HCT116 (cell line): Measurements from ENCODE around the gene CLCN4. TPM values are rescaled to one million over a fixed set of nuclear protein-coding genes. Genes with fewer than 3 reads are reported as not detected.

Experiments used
- ATAC-seq: fragments of 200-7000 bp; cut with Tn5 transposase; 2 replicates; pipeline ENCODE4 v1.9.1; 2020; ENCODE audit warnings: mild to moderate bottlenecking, moderate library complexity
- BruUV-seq: library from RNA; stranded (reverse); fragments of 400-500 nt; replicated peaks from 2 replicates; lab custom pipeline; 2021; lab: Mats Ljungman, UMichigan
- CTCF ChIA-PET: fragments of 300-600 bp; sonication (Branson Sonifier 250); formaldehyde crosslinking; loops from one replicate; lab custom pipeline; 2021; ENCODE audit warnings: antibody characterized with exemption; lab: Charles Lee
- POLR2A ChIA-PET: fragments of 300-600, 350-600 bp; sonication (Branson Sonifier 250); formaldehyde crosslinking; loops from one replicate; lab custom pipeline; 2021; ENCODE audit warnings: antibody characterized with exemption; lab: Charles Lee
- RAD21 ChIA-PET, 2 experiments: fragments of 300-600 bp; sonication (Branson Sonifier 250); formaldehyde crosslinking; loops; one replicate each; lab custom pipeline; 2023; ENCODE audit warnings: low total read pairs in 2 of 2; ENCODE audit not compliant: uncharacterized antibody in 2 of 2, unreplicated experiment in 2 of 2, low non-redundant PET in 1 of 2; lab: Charles Lee
- DNase-seq: peaks from one replicate; pipeline ENCODE4 v3.0.0-alpha.2; 2010; ENCODE audit warnings: low read depth, low spot score
- H2AFZ ChIP-seq: fragments of 200-600 bp; shearing (Covaris generic), sonication (generic); 2 replicates; pipeline ENCODE4 v1.6.1; 2017; ENCODE audit warnings: low read depth, mixed run types, mixed read lengths, antibody characterized with exemption, low read length; ENCODE audit not compliant: poor library complexity, severe bottlenecking
- H3K27ac ChIP-seq: 2 replicates; pipeline ENCODE4 v1.5.1; 2012; ENCODE audit warnings: low read depth, low read length
- H3K27me3 ChIP-seq: fragments of 200-600 bp; sonication (generic); 2 replicates; pipeline ENCODE4 v1.6.1; 2016; ENCODE audit warnings: mixed run types, low read length, mixed read lengths; ENCODE audit not compliant: insufficient read depth
- H3K36me3 ChIP-seq, 2 experiments: fragments of 200-500 bp in 1 of 2; fragments of 200-600 bp in 1 of 2; sonication (Bioruptor generic) in 1 of 2; sonication (generic) in 1 of 2; 2 replicates each; pipeline versions ENCODE4 v1.5.1 to v1.6.1; 2014 to 2016; ENCODE audit warnings: low read length in 2 of 2, inconsistent platforms in 1 of 2, mixed read lengths in 1 of 2, mixed run types in 1 of 2; ENCODE audit not compliant: insufficient read depth in 2 of 2, control insufficient read depth in 1 of 2
- H3K4me1 ChIP-seq, 2 experiments: fragments of 200-600 bp in 1 of 2; sonication (generic) in 1 of 2; 2 replicates each; pipeline versions ENCODE4 v1.5.1 to v1.6.1; 2012 to 2017; ENCODE audit warnings: low read length in 2 of 2, inconsistent platforms in 1 of 2, mild to moderate bottlenecking in 1 of 2, mixed read lengths in 1 of 2, mixed run types in 1 of 2, moderate library complexity in 1 of 2; ENCODE audit not compliant: insufficient read depth in 2 of 2, control insufficient read depth in 1 of 2
- H3K4me2 ChIP-seq: fragments of 200-600 bp; sonication (generic); 2 replicates; pipeline ENCODE4 v1.6.1; 2017; ENCODE audit warnings: mixed run types, low read length, mixed read lengths
- H3K4me3 ChIP-seq, 2 experiments: fragments of 200-600 bp in 1 of 2; sonication (generic) in 1 of 2; replicated peaks in 1 of 2; 2 replicates each; pipeline ENCODE4 v1.5.1; 2011 to 2016; ENCODE audit warnings: low read length in 2 of 2, control low read depth in 1 of 2, low read depth in 1 of 2, mild to moderate bottlenecking in 1 of 2, mixed read lengths in 1 of 2, mixed run types in 1 of 2
- H3K79me2 ChIP-seq: fragments of 200-600 bp; sonication (generic); 2 replicates; pipeline ENCODE4 v1.6.1; 2017; ENCODE audit warnings: mild to moderate bottlenecking, mixed run types, low read length, moderate library complexity, mixed read lengths; ENCODE audit not compliant: insufficient read depth
- H3K9ac ChIP-seq: fragments of 200-600 bp; sonication (generic); 2 replicates; pipeline ENCODE4 v1.6.1; 2016; ENCODE audit warnings: low read length, mixed read lengths
- H3K9me2 ChIP-seq: fragments of 200-600 bp; sonication (generic), shearing (Covaris generic); 2 replicates; pipeline ENCODE4 v1.6.1; 2017; ENCODE audit warnings: mixed run types, mild to moderate bottlenecking, moderate library complexity; ENCODE audit not compliant: insufficient read depth
- H3K9me3 ChIP-seq, 2 experiments: fragments of 200-500 bp in 1 of 2; fragments of 200-600 bp in 1 of 2; sonication (Bioruptor generic) in 1 of 2; sonication (generic) in 1 of 2; 2 replicates each; pipeline ENCODE4 v1.6.1; 2014 to 2017; ENCODE audit warnings: low read length in 2 of 2, mixed read lengths in 2 of 2, inconsistent platforms in 1 of 2, low read depth in 1 of 2, mild to moderate bottlenecking in 1 of 2, mixed run types in 1 of 2, moderate library complexity in 1 of 2; ENCODE audit not compliant: control insufficient read depth in 1 of 2, insufficient read depth in 1 of 2
- H4K20me1 ChIP-seq: fragments of 200-600 bp; sonication (generic), shearing (Covaris generic); 2 replicates; pipeline ENCODE4 v1.6.1; 2017; ENCODE audit warnings: mixed run types, mild to moderate bottlenecking, moderate library complexity; ENCODE audit not compliant: insufficient read depth
- CEBPB ChIP-seq: IDR thresholded peaks from 2 replicates; pipeline ENCODE4 v1.6.1; 2012; ENCODE audit warnings: low read depth
- EZH2phosphoT487 ChIP-seq: fragments of 200-600 bp; IDR thresholded peaks from 2 replicates; pipeline ENCODE4 v1.6.1; 2018; ENCODE audit warnings: antibody characterized with exemption, borderline replicate concordance
- JUND ChIP-seq: IDR thresholded peaks from 2 replicates; pipeline ENCODE4 v1.6.1; 2012
- POLR2A ChIP-seq: IDR thresholded peaks from 2 replicates; pipeline ENCODE4 v1.7.0; 2011; ENCODE audit warnings: borderline replicate concordance; ENCODE audit not compliant: insufficient read depth, insufficient read length; ENCODE audit errors: extremely low read depth
- POLR2AphosphoS5 ChIP-seq: IDR thresholded peaks from 2 replicates; pipeline ENCODE4 v1.6.1; 2011; ENCODE audit warnings: mild to moderate bottlenecking, low read depth, low read length, moderate library complexity
- RAD21 ChIP-seq: IDR thresholded peaks from 2 replicates; pipeline ENCODE4 v1.6.1; 2012; ENCODE audit warnings: low read depth, mild to moderate bottlenecking
- SIN3A ChIP-seq: IDR thresholded peaks from 2 replicates; pipeline ENCODE4 v1.6.1; 2012; ENCODE audit warnings: low read depth
- YY1 ChIP-seq: IDR thresholded peaks from 2 replicates; pipeline ENCODE4 v1.6.1; 2011; ENCODE audit warnings: low read length, low read depth, moderate library complexity, mild to moderate bottlenecking; ENCODE audit not compliant: insufficient replicate concordance; ENCODE audit errors: extremely low read depth
- ZBTB33 ChIP-seq: IDR thresholded peaks from 2 replicates; pipeline ENCODE4 v1.6.1; 2011; ENCODE audit warnings: mild to moderate bottlenecking, low read length, moderate library complexity; ENCODE audit not compliant: insufficient replicate concordance; ENCODE audit errors: extremely low read depth
- ZNF274 ChIP-seq: fragments of 200-500 bp; sonication (Bioruptor generic); IDR thresholded peaks from 2 replicates; pipeline ENCODE4 v1.6.1; 2014; ENCODE audit warnings: mild to moderate bottlenecking, low read depth, low read length, inconsistent platforms
- intact Hi-C: fragments of 100-400 bp; cut with micrococcal nuclease; formaldehyde crosslinking; loops from 2 replicates; pipeline ENCODE4 v1.10.0; 2022
- total RNA-seq: library from RNA; stranded (reverse); gene quantifications from one replicate; pipeline ENCODE4 v1.2.1, GENCODE V29; 2021; ENCODE audit not compliant: unreplicated experiment

CLCN4 gene
- total RNA-seq, 1 experiment from 2014 or later, result 3.1 TPM

GRCh38 chrX:10280071-10280470, 123.3 kb downstream of the CLCN4 start:
- H2AFZ ChIP-seq, result no peak overlapping the region
- H3K27me3 ChIP-seq, result no peaks in the 10 kb centered on the region
- RAD21 ChIA-PET, result no interaction called here
- H3K4me3 ChIP-seq, result no peak overlapping the region
- H3K4me1 ChIP-seq, result no peaks in the 10 kb centered on the region
- no peak overlapping the region for H3K27ac ChIP-seq
- H3K9me3 ChIP-seq, result no peaks in the 10 kb centered on the region
- DNase-seq, result no peak
- no TSS peak for BruUV-seq
- H3K9me2 ChIP-seq, result no peaks in the 10 kb centered on the region
- POLR2A ChIA-PET, result no interaction called here
- no peak for TF ChIP-seq ZNF274
- TF ChIP-seq YY1, result no peak
- no peak for TF ChIP-seq RAD21
- no peak for TF ChIP-seq POLR2AphosphoS5
- H3K4me2 ChIP-seq, result no peak overlapping the region
- H3K36me3 ChIP-seq, result no peaks in the 10 kb centered on the region
- no peak for ATAC-seq
- CTCF ChIA-PET, result no interaction called here
- no peaks in the 10 kb centered on the region for H3K79me2 ChIP-seq
- no peaks in the 10 kb centered on the region for H4K20me1 ChIP-seq
- intact Hi-C loops, result no loop called here
- no peak overlapping the region for H3K9ac ChIP-seq

- ChIA-PET POLR2A (no interaction called here), RAD21 (no interaction called here), CTCF (no interaction called here)
- no peaks in the 10 kb centered on the region for H3K4me1 ChIP-seq
- H3K9ac ChIP-seq, result no peak overlapping the region
- no TSS peak for BruUV-seq
- no peak overlapping the region for H3K27ac ChIP-seq
- no peaks in the 10 kb centered on the region for H3K9me3 ChIP-seq
- ATAC-seq (no peak), DNase-seq (no peak)
- no peaks in the 10 kb centered on the region for H3K36me3 ChIP-seq
- TF ChIP-seq CEBPB, result no peak
- TF ChIP-seq JUND, result no peak
- TF ChIP-seq EZH2phosphoT487, result no peak
- TF ChIP-seq POLR2A, result no peak
- TF ChIP-seq SIN3A, result no peak
- no peak for TF ChIP-seq ZBTB33
- no peak for TF ChIP-seq YY1
- H3K9me2 ChIP-seq, result no peaks in the 10 kb centered on the region
- no peaks in the 10 kb centered on the region for H4K20me1 ChIP-seq
- H3K79me2 ChIP-seq, result no peaks in the 10 kb centered on the region
- H2AFZ ChIP-seq, result no peak overlapping the region
- intact Hi-C loops, result no loop called here
- no peak overlapping the region for H3K4me3 ChIP-seq
- no peaks in the 10 kb centered on the region for H3K27me3 ChIP-seq
- H3K4me2 ChIP-seq, result no peak overlapping the region
Measured at GRCh38 chrX:10282490-10282889, 125.7 kb downstream of the CLCN4 start.
